ENCODE measurements around the gene TLR7.

The TLR7 gene

GRCh38 chrX:12866451-12867377, at the start of gene TLR7:
TLR7 (plus strand) TSS chrX:12867072; CDS start chrX:12867579, 507 bp downstream.
- no peak within 1 kb of the TSS for H3K9ac ChIP-seq (ENCODE audit: low read depth in 1 of 2, low read length in 2 of 2)
- H3K27me3 ChIP-seq (ENCODE audit: control insufficient read depth in 2 of 2, insufficient read depth in 2 of 2, low read length in 2 of 2), result peaks cover 0 to 2% of the 10 kb centered on the region in 2 donors
- H3K27ac ChIP-seq (ENCODE audit: low read depth in 2 of 2, low read length in 2 of 2), result peak within 1 kb of the TSS in 1 of 2 donors; percentile 61
- H3K4me1 ChIP-seq (ENCODE audit: control insufficient read depth in 2 of 2, insufficient read depth in 2 of 2, low read length in 2 of 2), result no peaks in the 10 kb centered on the region
- no peaks in the 10 kb centered on the region for H3K36me3 ChIP-seq (ENCODE audit: control insufficient read depth in 2 of 2, insufficient read depth in 2 of 2, low read length in 2 of 2)
- H3K4me3 ChIP-seq (ENCODE audit: low read length in 2 of 2), result peak within 1 kb of the TSS in 1 of 2 donors; percentile 46
- H3K9me3 ChIP-seq (ENCODE audit: control insufficient read depth in 2 of 2, low read length in 2 of 2), result no peaks in the 10 kb centered on the region

DNA sequence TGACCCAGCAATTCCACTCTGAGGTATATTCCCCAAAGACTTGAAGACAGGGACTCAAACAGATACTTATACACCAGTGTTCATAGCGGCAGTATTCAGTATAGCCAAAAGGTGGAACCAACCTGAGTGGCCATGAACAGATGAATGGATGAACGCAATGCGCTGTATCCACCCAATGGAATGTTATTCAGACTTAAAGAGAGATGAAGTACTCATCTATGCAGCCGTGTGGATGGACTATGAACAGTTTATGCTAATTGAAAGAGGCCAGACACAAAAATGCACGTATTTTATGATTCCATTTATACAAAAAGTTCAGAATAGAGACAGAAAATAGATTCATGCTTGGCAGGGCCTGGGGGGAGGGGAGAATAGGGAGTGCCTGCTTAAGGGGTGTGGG, 49.3 kb upstream of the TLR7 start:
- no peaks in the 10 kb centered on the region for H3K4me1 ChIP-seq (ENCODE audit: control insufficient read depth in 2 of 2, insufficient read depth in 2 of 2, low read length in 2 of 2)
- H3K4me3 ChIP-seq (ENCODE audit: low read length in 2 of 2), result no peak overlapping the region
- H3K27me3 ChIP-seq (ENCODE audit: control insufficient read depth in 2 of 2, insufficient read depth in 2 of 2, low read length in 2 of 2), result peaks cover 0 to 3% of the 10 kb centered on the region in 2 donors
- no peak overlapping the region for H3K27ac ChIP-seq (ENCODE audit: low read depth in 2 of 2, low read length in 2 of 2)
- peaks cover 0 to 10% of the 10 kb centered on the region in 2 donors for H3K36me3 ChIP-seq (ENCODE audit: control insufficient read depth in 2 of 2, insufficient read depth in 2 of 2, low read length in 2 of 2)
- H3K9ac ChIP-seq (ENCODE audit: low read depth in 1 of 2, low read length in 2 of 2), result no peak overlapping the region
- no peaks in the 10 kb centered on the region for H3K9me3 ChIP-seq (ENCODE audit: control insufficient read depth in 2 of 2, low read length in 2 of 2)

DNA sequence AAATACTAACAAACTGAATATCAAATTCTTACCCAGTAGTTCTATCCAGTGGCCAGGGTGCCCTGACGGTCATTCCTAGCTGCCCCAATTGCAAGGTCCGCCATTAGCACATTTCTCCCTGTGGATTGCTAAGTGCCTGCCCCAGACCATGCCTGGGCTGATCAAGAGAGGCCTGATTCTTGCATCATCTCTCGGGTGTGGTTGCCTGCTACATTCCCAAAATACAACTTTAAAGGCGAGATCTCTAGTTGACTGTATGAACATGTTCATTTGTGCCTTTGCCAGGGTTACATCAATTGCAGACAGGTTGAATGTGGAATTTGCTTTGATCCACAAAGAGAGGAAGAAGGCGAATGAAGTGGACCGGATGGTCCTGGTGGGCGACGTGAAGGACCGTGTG, 47.6 kb upstream of the TLR7 start:
- H3K4me3 ChIP-seq (ENCODE audit: low read length in 2 of 2), result no peak overlapping the region
- no peaks in the 10 kb centered on the region for H3K4me1 ChIP-seq (ENCODE audit: control insufficient read depth in 2 of 2, insufficient read depth in 2 of 2, low read length in 2 of 2)
- H3K9me3 ChIP-seq (ENCODE audit: control insufficient read depth in 2 of 2, low read length in 2 of 2), result no peaks in the 10 kb centered on the region
- H3K36me3 ChIP-seq (ENCODE audit: control insufficient read depth in 2 of 2, insufficient read depth in 2 of 2, low read length in 2 of 2), result peaks cover 0 to 10% of the 10 kb centered on the region in 2 donors
- no peak overlapping the region for H3K9ac ChIP-seq (ENCODE audit: low read depth in 1 of 2, low read length in 2 of 2)
- peaks cover 0 to 3% of the 10 kb centered on the region in 2 donors for H3K27me3 ChIP-seq (ENCODE audit: control insufficient read depth in 2 of 2, insufficient read depth in 2 of 2, low read length in 2 of 2)
- H3K27ac ChIP-seq (ENCODE audit: low read depth in 2 of 2, low read length in 2 of 2), result no peak overlapping the region

GRCh38 chrX:12820737-12821136, 46.1 kb upstream of the TLR7 start:
- no peaks in the 10 kb centered on the region for H3K27me3 ChIP-seq (ENCODE audit: control insufficient read depth in 2 of 2, insufficient read depth in 2 of 2, low read length in 2 of 2)
- peaks cover 0 to 11% of the 10 kb centered on the region in 2 donors for H3K36me3 ChIP-seq (ENCODE audit: control insufficient read depth in 2 of 2, insufficient read depth in 2 of 2, low read length in 2 of 2)
- no peak overlapping the region for H3K9ac ChIP-seq (ENCODE audit: low read depth in 1 of 2, low read length in 2 of 2)
- H3K4me3 ChIP-seq (ENCODE audit: low read length in 2 of 2), result no peak overlapping the region
- no peak overlapping the region for H3K27ac ChIP-seq (ENCODE audit: low read depth in 2 of 2, low read length in 2 of 2)
- H3K4me1 ChIP-seq (ENCODE audit: control insufficient read depth in 2 of 2, insufficient read depth in 2 of 2, low read length in 2 of 2), result no peaks in the 10 kb centered on the region
- no peaks in the 10 kb centered on the region for H3K9me3 ChIP-seq (ENCODE audit: control insufficient read depth in 2 of 2, low read length in 2 of 2)

DNA sequence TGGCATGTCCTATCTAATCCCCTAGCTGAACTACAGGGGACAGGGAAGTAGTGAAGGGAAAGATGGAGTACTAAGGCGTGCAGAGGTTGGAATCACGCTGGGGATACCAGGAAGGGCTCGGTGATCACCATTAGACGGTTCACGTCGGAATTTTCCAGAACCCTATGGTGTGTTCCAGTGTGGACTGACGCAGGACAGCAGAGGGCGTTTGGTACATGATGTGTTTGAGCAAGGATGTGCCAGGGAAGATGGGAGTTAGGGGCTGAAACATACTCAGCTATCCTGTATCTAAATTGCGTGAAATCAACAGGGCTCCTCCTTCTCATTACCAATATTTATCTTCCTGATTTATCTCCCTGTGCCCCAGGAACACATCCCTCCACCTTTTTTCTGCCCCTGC, 41.9 kb upstream of the TLR7 start:
- no peak overlapping the region for H3K9ac ChIP-seq (ENCODE audit: low read depth in 1 of 2, low read length in 2 of 2)
- H3K4me3 ChIP-seq (ENCODE audit: low read length in 2 of 2), result no peak overlapping the region
- H3K9me3 ChIP-seq (ENCODE audit: control insufficient read depth in 2 of 2, low read length in 2 of 2), result no peaks in the 10 kb centered on the region
- H3K27ac ChIP-seq (ENCODE audit: low read depth in 2 of 2, low read length in 2 of 2), result no peak overlapping the region
- H3K4me1 ChIP-seq (ENCODE audit: control insufficient read depth in 2 of 2, insufficient read depth in 2 of 2, low read length in 2 of 2), result no peaks in the 10 kb centered on the region
- H3K27me3 ChIP-seq (ENCODE audit: control insufficient read depth in 2 of 2, insufficient read depth in 2 of 2, low read length in 2 of 2), result no peaks in the 10 kb centered on the region
- H3K36me3 ChIP-seq (ENCODE audit: control insufficient read depth in 2 of 2, insufficient read depth in 2 of 2, low read length in 2 of 2), result peaks cover 0 to 11% of the 10 kb centered on the region in 2 donors

DNA sequence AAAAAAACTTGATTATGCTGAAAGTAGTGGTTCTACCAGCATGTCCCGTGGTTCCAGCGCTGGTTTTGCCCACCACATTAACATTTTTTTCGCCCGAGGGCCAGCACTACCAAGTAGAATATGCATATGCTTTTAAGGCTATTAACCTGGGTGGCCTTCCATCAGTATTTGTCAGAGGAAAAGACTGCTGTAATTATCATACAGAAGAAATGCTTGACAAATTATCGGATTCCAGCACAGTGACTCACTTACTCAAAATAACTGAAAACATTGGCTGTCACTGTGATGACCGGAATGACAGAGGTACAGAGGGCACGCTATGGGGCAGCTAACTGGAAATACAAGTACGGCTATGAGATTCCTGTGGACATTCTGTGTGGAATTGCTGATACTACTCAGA, 41.1 kb upstream of the TLR7 start:
- Histone ChIP-seq H3K9ac (ENCODE audit: low read depth in 1 of 2, low read length in 2 of 2) (no peak overlapping the region), H3K27me3 (ENCODE audit: control insufficient read depth in 2 of 2, insufficient read depth in 2 of 2, low read length in 2 of 2) (no peaks in the 10 kb centered on the region), H3K4me3 (ENCODE audit: low read length in 2 of 2) (no peak overlapping the region), H3K27ac (ENCODE audit: low read depth in 2 of 2, low read length in 2 of 2) (no peak overlapping the region), H3K4me1 (ENCODE audit: control insufficient read depth in 2 of 2, insufficient read depth in 2 of 2, low read length in 2 of 2) (no peaks in the 10 kb centered on the region), H3K9me3 (ENCODE audit: control insufficient read depth in 2 of 2, low read length in 2 of 2) (no peaks in the 10 kb centered on the region), H3K36me3 (ENCODE audit: control insufficient read depth in 2 of 2, insufficient read depth in 2 of 2, low read length in 2 of 2) (peaks cover 0 to 9% of the 10 kb centered on the region in 2 donors)

- Histone ChIP-seq H3K27ac (ENCODE audit: low read depth in 2 of 2, low read length in 2 of 2) (no peak overlapping the region), H3K9me3 (ENCODE audit: control insufficient read depth in 2 of 2, low read length in 2 of 2) (no peaks in the 10 kb centered on the region), H3K4me1 (ENCODE audit: control insufficient read depth in 2 of 2, insufficient read depth in 2 of 2, low read length in 2 of 2) (no peaks in the 10 kb centered on the region), H3K4me3 (ENCODE audit: low read length in 2 of 2) (no peak overlapping the region), H3K27me3 (ENCODE audit: control insufficient read depth in 2 of 2, insufficient read depth in 2 of 2, low read length in 2 of 2) (peaks cover 2 to 5% of the 10 kb centered on the region in 2 donors), H3K36me3 (ENCODE audit: control insufficient read depth in 2 of 2, insufficient read depth in 2 of 2, low read length in 2 of 2) (no peaks in the 10 kb centered on the region), H3K9ac (ENCODE audit: low read depth in 1 of 2, low read length in 2 of 2) (no peak overlapping the region)
Measured at GRCh38 chrX:12843061-12843667, 23.7 kb upstream of the TLR7 start.

- H3K9ac ChIP-seq (ENCODE audit: low read depth in 1 of 2, low read length in 2 of 2), result no peak overlapping the region
Measured at GRCh38 chrX:12843668-12844279, 23.1 kb upstream of the TLR7 start.

DNA sequence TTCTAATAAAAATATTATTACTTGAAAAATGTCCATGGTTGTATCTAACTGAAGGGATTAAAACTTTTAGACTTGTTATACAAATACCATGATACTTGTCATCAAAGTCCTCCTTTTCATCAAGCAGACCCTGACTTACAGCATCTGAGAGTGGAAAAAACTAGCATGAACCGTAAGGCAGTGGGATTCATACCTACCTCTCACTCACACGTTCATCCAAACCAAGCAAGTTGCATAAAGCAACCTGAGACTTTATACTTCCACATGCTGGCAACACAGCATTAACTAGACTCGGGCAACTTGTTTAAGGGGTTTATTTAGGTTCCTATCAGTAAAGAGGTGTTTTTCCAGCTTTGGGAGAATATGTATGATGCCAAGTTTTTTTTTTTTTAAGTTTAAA, 22.6 kb upstream of the TLR7 start:
- H3K4me1 ChIP-seq (ENCODE audit: control insufficient read depth in 2 of 2, insufficient read depth in 2 of 2, low read length in 2 of 2), result no peaks in the 10 kb centered on the region
- peaks cover 2 to 5% of the 10 kb centered on the region in 2 donors for H3K27me3 ChIP-seq (ENCODE audit: control insufficient read depth in 2 of 2, insufficient read depth in 2 of 2, low read length in 2 of 2)
- H3K9ac ChIP-seq (ENCODE audit: low read depth in 1 of 2, low read length in 2 of 2), result no peak overlapping the region
- H3K36me3 ChIP-seq (ENCODE audit: control insufficient read depth in 2 of 2, insufficient read depth in 2 of 2, low read length in 2 of 2), result no peaks in the 10 kb centered on the region
- H3K27ac ChIP-seq (ENCODE audit: low read depth in 2 of 2, low read length in 2 of 2), result no peak overlapping the region
- H3K4me3 ChIP-seq (ENCODE audit: low read length in 2 of 2), result peak overlapping the region in 1 of 2 donors; percentile 3
- H3K9me3 ChIP-seq (ENCODE audit: control insufficient read depth in 2 of 2, low read length in 2 of 2), result no peaks in the 10 kb centered on the region

More at GRCh38 chrX:12843668-12844279, 23.1 kb upstream of the TLR7 start:
- Histone ChIP-seq H3K27ac (ENCODE audit: low read depth in 2 of 2, low read length in 2 of 2) (no peak overlapping the region), H3K4me1 (ENCODE audit: control insufficient read depth in 2 of 2, insufficient read depth in 2 of 2, low read length in 2 of 2) (no peaks in the 10 kb centered on the region), H3K4me3 (ENCODE audit: low read length in 2 of 2) (peak overlapping the region in 1 of 2 donors; percentile 3), H3K27me3 (ENCODE audit: control insufficient read depth in 2 of 2, insufficient read depth in 2 of 2, low read length in 2 of 2) (peaks cover 2 to 5% of the 10 kb centered on the region in 2 donors), H3K36me3 (ENCODE audit: control insufficient read depth in 2 of 2, insufficient read depth in 2 of 2, low read length in 2 of 2) (no peaks in the 10 kb centered on the region), H3K9me3 (ENCODE audit: control insufficient read depth in 2 of 2, low read length in 2 of 2) (no peaks in the 10 kb centered on the region)

DNA sequence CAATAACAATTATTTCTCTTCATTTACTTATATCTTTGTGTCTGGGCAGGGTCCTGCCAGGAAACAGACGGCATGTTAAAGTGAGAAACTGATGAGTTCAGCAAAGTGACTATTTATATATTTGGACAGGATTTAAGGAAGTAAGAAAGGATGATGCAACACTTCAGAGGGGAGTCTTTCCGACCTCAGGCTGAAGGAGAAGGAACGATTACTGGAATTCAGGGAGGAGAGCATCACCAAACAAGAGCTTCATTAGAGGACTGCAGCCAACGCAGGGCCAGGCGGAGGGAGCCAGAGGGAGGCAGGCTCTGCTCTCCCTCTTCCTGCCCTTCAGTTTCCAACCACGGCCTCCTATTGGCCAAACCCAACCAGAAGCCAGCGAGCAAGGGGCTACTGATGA, 1.5 kb upstream of the TLR7 start:
- Histone ChIP-seq H3K9ac (ENCODE audit: low read depth in 1 of 2, low read length in 2 of 2) (no peak overlapping the region), H3K27ac (ENCODE audit: low read depth in 2 of 2, low read length in 2 of 2) (no peak overlapping the region)

More for the DNA sequence above, 1.5 kb upstream of the TLR7 start:
- Histone ChIP-seq H3K36me3 (ENCODE audit: control insufficient read depth in 2 of 2, insufficient read depth in 2 of 2, low read length in 2 of 2) (no peaks in the 10 kb centered on the region), H3K9me3 (ENCODE audit: control insufficient read depth in 2 of 2, low read length in 2 of 2) (no peaks in the 10 kb centered on the region), H3K4me1 (ENCODE audit: control insufficient read depth in 2 of 2, insufficient read depth in 2 of 2, low read length in 2 of 2) (no peaks in the 10 kb centered on the region), H3K4me3 (ENCODE audit: low read length in 2 of 2) (no peak overlapping the region), H3K27me3 (ENCODE audit: control insufficient read depth in 2 of 2, insufficient read depth in 2 of 2, low read length in 2 of 2) (peaks cover 0 to 2% of the 10 kb centered on the region in 2 donors)

Measured in mucosa of rectum (tissue), 2 donors.